ENCODE measurements around the gene PTPN2.

Gene PTPN2

GRCh38 chr18:12770469-12771219, 113.4 kb downstream of the PTPN2 start:
- Histone ChIP-seq H2BK120ac (ENCODE audit: insufficient read depth, low read length, poor library complexity) (no peak overlapping the region), H4K8ac (ENCODE audit: low read depth, low read length) (no peak overlapping the region), H3K4me1 (ENCODE audit: control insufficient read depth in 1 of 2, insufficient read depth in 2 of 2, low read length in 2 of 2) (no peaks in the 10 kb centered on the region), H3K9ac (ENCODE audit: low read length) (no peak overlapping the region), H4K12ac (ENCODE audit: low read depth, low read length) (no peak overlapping the region), H4K91ac (ENCODE audit: low read depth, low read length) (no peak overlapping the region), H2BK12ac (ENCODE audit: low read length) (no peak overlapping the region), H3K79me2 (ENCODE audit: control insufficient read depth, insufficient read depth, low read length, poor library complexity) (no peaks in the 10 kb centered on the region), H3K4me3 (ENCODE audit: low read depth, low read length) (no peak overlapping the region), H2AFZ (ENCODE audit: insufficient read depth, low read length, poor library complexity) (no peak overlapping the region), H3K36me3 (ENCODE audit: control insufficient read depth in 1 of 2, insufficient read depth in 2 of 2, low read length in 2 of 2) (no peaks in the 10 kb centered on the region), H3K14ac (ENCODE audit: low read length) (no peak overlapping the region), H3K23ac (ENCODE audit: low read length) (no peak overlapping the region), H3K18ac (ENCODE audit: low read length) (no peak overlapping the region), H3K4me2 (ENCODE audit: low read length) (no peak overlapping the region), H3K4ac (ENCODE audit: low read depth, low read length) (no peak overlapping the region), H3K9me3 (ENCODE audit: insufficient read depth, low read depth, low read length) (no peaks in the 10 kb centered on the region), H3K27me3 (ENCODE audit: insufficient read depth, low read length) (no peaks in the 10 kb centered on the region), H3K79me1 (ENCODE audit: low read length) (no peaks in the 10 kb centered on the region), H2BK5ac (ENCODE audit: low read depth, low read length, poor library complexity) (no peak overlapping the region), H3K27ac (ENCODE audit: low read depth, low read length) (no peak overlapping the region), H2AK5ac (ENCODE audit: low read length) (no peak overlapping the region)
- no CpG with 5 or more reads among the region's 15 CpGs for WGBS (ENCODE audit: extremely low coverage, insufficient coverage, insufficient read length)
- DNase-seq, result no peak

DNA sequence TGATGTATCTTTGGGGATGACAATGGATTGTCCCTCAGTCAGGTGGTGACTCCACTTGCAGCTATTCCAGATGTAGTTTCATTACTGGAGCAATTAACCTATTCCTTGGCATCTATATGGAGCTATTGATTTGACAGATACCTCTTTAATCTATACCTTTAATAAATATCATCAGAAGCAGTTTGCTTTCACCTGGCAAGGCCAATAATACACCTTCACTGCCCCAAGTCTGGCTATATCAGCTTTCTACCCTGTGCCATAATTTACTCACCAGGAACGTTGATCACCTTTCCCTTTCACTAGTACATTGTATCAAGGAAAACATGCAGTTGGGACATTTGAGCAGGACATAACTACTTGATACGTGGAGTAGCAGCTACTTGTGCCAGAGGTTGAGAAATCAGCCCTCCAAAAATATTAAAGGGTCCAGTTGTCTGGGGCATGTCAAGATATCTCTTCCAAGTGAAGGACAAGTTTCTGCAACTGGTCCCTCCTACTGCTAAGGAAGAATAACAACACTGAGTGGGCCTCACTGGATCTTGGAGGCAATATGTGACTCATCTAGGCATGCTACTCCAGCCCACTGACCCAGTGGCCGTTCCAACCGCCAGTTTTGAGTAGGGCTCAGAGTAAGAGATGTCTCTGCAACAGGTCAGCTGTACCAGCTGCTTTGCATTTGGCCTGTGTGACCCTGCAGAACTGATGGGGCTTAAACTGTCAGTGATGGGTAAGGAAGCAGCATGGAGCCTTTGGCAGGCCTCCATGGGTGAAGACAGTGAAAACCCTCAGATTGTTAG, 114.2 kb downstream of the PTPN2 start:
- H2BK12ac ChIP-seq (ENCODE audit: low read length), result no peak overlapping the region
- H3K36me3 ChIP-seq (ENCODE audit: control insufficient read depth in 1 of 2, insufficient read depth in 2 of 2, low read length in 2 of 2), result no peaks in the 10 kb centered on the region
- no peak overlapping the region for H3K4ac ChIP-seq (ENCODE audit: low read depth, low read length)
- no peak overlapping the region for H2BK5ac ChIP-seq (ENCODE audit: low read depth, low read length, poor library complexity)
- H3K9ac ChIP-seq (ENCODE audit: low read length), result no peak overlapping the region
- no peak overlapping the region for H3K27ac ChIP-seq (ENCODE audit: low read depth, low read length)
- H3K4me2 ChIP-seq (ENCODE audit: low read length), result no peak overlapping the region
- H3K14ac ChIP-seq (ENCODE audit: low read length), result no peak overlapping the region
- H3K27me3 ChIP-seq (ENCODE audit: insufficient read depth, low read length), result no peaks in the 10 kb centered on the region
- no peak for DNase-seq
- no peak overlapping the region for H4K8ac ChIP-seq (ENCODE audit: low read depth, low read length)
- H4K91ac ChIP-seq (ENCODE audit: low read depth, low read length), result no peak overlapping the region
- H3K79me2 ChIP-seq (ENCODE audit: control insufficient read depth, insufficient read depth, low read length, poor library complexity), result no peaks in the 10 kb centered on the region
- no peaks in the 10 kb centered on the region for H3K9me3 ChIP-seq (ENCODE audit: insufficient read depth, low read depth, low read length)
- no peaks in the 10 kb centered on the region for H3K4me1 ChIP-seq (ENCODE audit: control insufficient read depth in 1 of 2, insufficient read depth in 2 of 2, low read length in 2 of 2)
- no peak overlapping the region for H4K12ac ChIP-seq (ENCODE audit: low read depth, low read length)
- no peak overlapping the region for H2AFZ ChIP-seq (ENCODE audit: insufficient read depth, low read length, poor library complexity)
- H2BK120ac ChIP-seq (ENCODE audit: insufficient read depth, low read length, poor library complexity), result no peak overlapping the region
- no peaks in the 10 kb centered on the region for H3K79me1 ChIP-seq (ENCODE audit: low read length)
- H3K23ac ChIP-seq (ENCODE audit: low read length), result no peak overlapping the region
- H3K4me3 ChIP-seq (ENCODE audit: low read depth, low read length), result no peak overlapping the region
- no peak overlapping the region for H2AK5ac ChIP-seq (ENCODE audit: low read length)
- no peak overlapping the region for H3K18ac ChIP-seq (ENCODE audit: low read length)
- WGBS (ENCODE audit: extremely low coverage, insufficient coverage, insufficient read length), result no CpG with 5 or more reads among the region's 4 CpGs

DNA sequence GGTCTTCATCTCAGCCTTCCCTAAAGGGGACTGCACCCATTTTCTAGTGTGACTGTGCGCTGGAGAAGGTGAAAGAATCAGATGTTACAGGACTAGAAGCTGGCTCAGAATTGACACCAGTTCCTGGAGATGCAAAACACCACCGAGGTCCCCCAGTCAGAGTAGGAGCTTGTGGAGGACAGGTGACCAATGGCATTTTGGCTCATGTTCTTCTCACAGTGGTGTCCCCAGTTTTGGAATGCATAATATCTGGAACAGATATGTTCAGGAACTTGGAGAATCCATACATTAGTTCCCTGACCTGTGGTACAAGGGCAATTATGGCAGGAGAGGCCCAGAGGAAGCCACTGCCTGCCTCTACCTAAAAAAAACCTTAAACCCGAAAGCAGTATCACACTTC, 114.9 kb downstream of the PTPN2 start:
- WGBS (ENCODE audit: extremely low coverage, insufficient coverage, insufficient read length), result no CpG with 5 or more reads among the region's 3 CpGs
- Histone ChIP-seq H2BK12ac (ENCODE audit: low read length) (no peak overlapping the region), H3K14ac (ENCODE audit: low read length) (no peak overlapping the region), H2BK5ac (ENCODE audit: low read depth, low read length, poor library complexity) (no peak overlapping the region), H3K27ac (ENCODE audit: low read depth, low read length) (no peak overlapping the region), H3K79me1 (ENCODE audit: low read length) (no peaks in the 10 kb centered on the region), H2AFZ (ENCODE audit: insufficient read depth, low read length, poor library complexity) (no peak overlapping the region), H2BK120ac (ENCODE audit: insufficient read depth, low read length, poor library complexity) (no peak overlapping the region), H4K91ac (ENCODE audit: low read depth, low read length) (no peak overlapping the region), H3K4me2 (ENCODE audit: low read length) (no peak overlapping the region), H3K79me2 (ENCODE audit: control insufficient read depth, insufficient read depth, low read length, poor library complexity) (no peaks in the 10 kb centered on the region), H4K12ac (ENCODE audit: low read depth, low read length) (no peak overlapping the region), H2AK5ac (ENCODE audit: low read length) (no peak overlapping the region), H3K4me3 (ENCODE audit: low read depth, low read length) (no peak overlapping the region), H3K27me3 (ENCODE audit: insufficient read depth, low read length) (no peaks in the 10 kb centered on the region), H3K4ac (ENCODE audit: low read depth, low read length) (no peak overlapping the region), H3K36me3 (ENCODE audit: control insufficient read depth in 1 of 2, insufficient read depth in 2 of 2, low read length in 2 of 2) (no peaks in the 10 kb centered on the region), H3K23ac (ENCODE audit: low read length) (no peak overlapping the region), H4K8ac (ENCODE audit: low read depth, low read length) (no peak overlapping the region), H3K18ac (ENCODE audit: low read length) (no peak overlapping the region), H3K9ac (ENCODE audit: low read length) (no peak overlapping the region), H3K4me1 (ENCODE audit: control insufficient read depth in 1 of 2, insufficient read depth in 2 of 2, low read length in 2 of 2) (no peaks in the 10 kb centered on the region), H3K9me3 (ENCODE audit: insufficient read depth, low read depth, low read length) (no peaks in the 10 kb centered on the region)
- no peak for DNase-seq

- Histone ChIP-seq H3K36me3 (ENCODE audit: control insufficient read depth in 1 of 2, insufficient read depth in 2 of 2, low read length in 2 of 2) (no peaks in the 10 kb centered on the region), H3K4me3 (ENCODE audit: low read depth, low read length) (no peak overlapping the region), H3K18ac (ENCODE audit: low read length) (no peak overlapping the region), H2BK120ac (ENCODE audit: insufficient read depth, low read length, poor library complexity) (no peak overlapping the region), H3K23ac (ENCODE audit: low read length) (no peak overlapping the region), H3K27ac (ENCODE audit: low read depth, low read length) (no peak overlapping the region), H2AK5ac (ENCODE audit: low read length) (no peak overlapping the region), H4K91ac (ENCODE audit: low read depth, low read length) (no peak overlapping the region), H2BK12ac (ENCODE audit: low read length) (no peak overlapping the region), H3K4ac (ENCODE audit: low read depth, low read length) (no peak overlapping the region), H3K79me1 (ENCODE audit: low read length) (no peaks in the 10 kb centered on the region), H3K9ac (ENCODE audit: low read length) (no peak overlapping the region), H3K79me2 (ENCODE audit: control insufficient read depth, insufficient read depth, low read length, poor library complexity) (no peaks in the 10 kb centered on the region), H3K27me3 (ENCODE audit: insufficient read depth, low read length) (no peaks in the 10 kb centered on the region), H4K12ac (ENCODE audit: low read depth, low read length) (no peak overlapping the region), H3K9me3 (ENCODE audit: insufficient read depth, low read depth, low read length) (no peaks in the 10 kb centered on the region), H3K4me2 (ENCODE audit: low read length) (no peak overlapping the region), H3K4me1 (ENCODE audit: control insufficient read depth in 1 of 2, insufficient read depth in 2 of 2, low read length in 2 of 2) (no peaks in the 10 kb centered on the region), H4K8ac (ENCODE audit: low read depth, low read length) (no peak overlapping the region), H3K14ac (ENCODE audit: low read length) (no peak overlapping the region), H2BK5ac (ENCODE audit: low read depth, low read length, poor library complexity) (no peak overlapping the region), H2AFZ (ENCODE audit: insufficient read depth, low read length, poor library complexity) (no peak overlapping the region)
- no peak for DNase-seq
- WGBS (ENCODE audit: extremely low coverage, insufficient coverage, insufficient read length), result no CpG with 5 or more reads among the region's 3 CpGs
These were observed 115.4 kb downstream of the PTPN2 start for GRCh38 chr18:12768625-12769024.

Data from trophoblast cell (in vitro differentiated cells and primary cell).